Epithelial cell of proximal tubule (primary cell): Measurements from ENCODE around the gene AASS. TPM values are rescaled to one million over a fixed set of nuclear protein-coding genes. Genes with fewer than 3 reads are reported as not detected.
A peak's percentile ranks its signal among the peaks of the same experiment; 100 is the strongest.
"Not testable (repeated sequence)": the region's sequence is repeated elsewhere in the genome, so short reads cannot be mapped to it uniquely, and the experiment has no call there.

ENCODE experiments used
- DNase-seq: peaks from one replicate; pipeline ENCODE4 v3.0.0-alpha.2; 2011; ENCODE audit warnings: low read depth
- H3K4me3 ChIP-seq: 2 replicates; pipeline ENCODE4 v1.5.1; 2011; ENCODE audit warnings: low read depth, mild to moderate bottlenecking, low read length
- CTCF ChIP-seq: conservative IDR thresholded peaks from 2 replicates; pipeline ENCODE4 v1.5.1; 2012; ENCODE audit warnings: low read depth, mild to moderate bottlenecking, low read length
- total RNA-seq: library from RNA; depleted of rRNA; stranded (reverse); fragments of >200 nt; gene quantifications from 2 replicates; pipeline ENCODE4 v1.2.3, GENCODE V29; 2015

Gene AASS
- 8.1 and 11.9 TPM in 2 replicates for total RNA-seq

GRCh38 chr7:122143751-122144711 lies at the start of gene AASS:
Gene AASS, minus strand, starts transcription at chr7:122144249. Its CDS starts 10,523 bp downstream, at chr7:122133726.
- DNase-seq: peak; percentile 76
- H3K4me3 ChIP-seq: peak within 1 kb of the TSS; percentile 92
- TF ChIP-seq CTCF: peak; percentile 5

- H3K4me3 ChIP-seq: no peak overlapping the region
- DNase-seq: no peak
- no peak for TF ChIP-seq CTCF
Measured at GRCh38 chr7:122188785-122189184, 44.7 kb upstream of the AASS start.

- no peak for DNase-seq
- H3K4me3 ChIP-seq: no peak overlapping the region
- TF ChIP-seq CTCF: no peak
Measured at GRCh38 chr7:122183106-122183505, 39.1 kb upstream of the AASS start.

- TF ChIP-seq CTCF: no peak
- no peak overlapping the region for H3K4me3 ChIP-seq
- DNase-seq: no peak
Measured at GRCh38 chr7:122182081-122182480, 38.0 kb upstream of the AASS start.

- H3K4me3 ChIP-seq, DNase-seq: not testable (repeated sequence)
Measured at GRCh38 chr7:122172144-122172543, 28.1 kb upstream of the AASS start.

GRCh38 chr7:122166740-122167139 lies 22.7 kb upstream of the AASS start:
- no peak for DNase-seq
- no peak overlapping the region for H3K4me3 ChIP-seq
- TF ChIP-seq CTCF: no peak

- no peak overlapping the region for H3K4me3 ChIP-seq
- TF ChIP-seq CTCF: no peak
- DNase-seq: no peak
Measured at GRCh38 chr7:122166275-122166674, 22.2 kb upstream of the AASS start.
